Endodermal cell (in vitro differentiated cells): Measurements from ENCODE around the gene SIGLEC6. TPM values are rescaled to one million over a fixed set of nuclear protein-coding genes. Genes with fewer than 3 reads are reported as not detected.

Source experiments
- DNase-seq: peaks from one replicate; pipeline ENCODE4 v3.0.0-alpha.2; 2017
- H3K27ac ChIP-seq: 2 replicates; pipeline ENCODE4 v1.5.1; 2013; ENCODE audit warnings: mild to moderate bottlenecking, low read depth, low read length, moderate library complexity
- H3K27me3 ChIP-seq: 2 replicates; pipeline ENCODE4 v1.6.1; 2013; ENCODE audit warnings: mild to moderate bottlenecking, low read length, moderate library complexity; ENCODE audit not compliant: insufficient read depth, control insufficient read depth, poor library complexity, severe bottlenecking
- H3K36me3 ChIP-seq: 2 replicates; pipeline ENCODE4 v1.7.0; 2013; ENCODE audit warnings: mild to moderate bottlenecking, low read length, moderate library complexity; ENCODE audit not compliant: control insufficient read depth, insufficient read depth
- H3K4me1 ChIP-seq: one replicate; pipeline ENCODE4 v1.7.0; 2013; ENCODE audit warnings: low read length; ENCODE audit not compliant: control insufficient read depth, insufficient read depth
- H3K4me3 ChIP-seq: 2 replicates; pipeline ENCODE4 v1.5.1; 2013; ENCODE audit warnings: mild to moderate bottlenecking, low read length, moderate library complexity
- H3K9ac ChIP-seq: 2 replicates; pipeline ENCODE4 v1.6.1; 2013; ENCODE audit warnings: mild to moderate bottlenecking, low read length, moderate library complexity; ENCODE audit not compliant: poor library complexity, severe bottlenecking; ENCODE audit errors: extremely low read depth
- H3K9me3 ChIP-seq: 2 replicates; pipeline ENCODE4 v1.6.1; 2013; ENCODE audit warnings: mild to moderate bottlenecking, low read length, moderate library complexity; ENCODE audit not compliant: control insufficient read depth
- H3K27ac Mint-ChIP-seq: 2 replicates; pipeline ENCODE4 v1.8.0; 2020; ENCODE audit warnings: mixed read lengths
- H3K27me3 Mint-ChIP-seq: 2 replicates; pipeline ENCODE4 v1.8.0; 2021; ENCODE audit warnings: mild to moderate bottlenecking, mixed read lengths; ENCODE audit not compliant: insufficient read depth
- H3K36me3 Mint-ChIP-seq: 2 replicates; pipeline ENCODE4 v1.8.0; 2020; ENCODE audit warnings: low read depth, mixed read lengths
- H3K4me1 Mint-ChIP-seq: 2 replicates; pipeline ENCODE4 v1.8.0; 2020; ENCODE audit warnings: mixed read lengths
- H3K4me3 Mint-ChIP-seq: 2 replicates; pipeline ENCODE4 v1.8.0; 2020; ENCODE audit warnings: mild to moderate bottlenecking, moderate library complexity, mixed read lengths
- H3K9me3 Mint-ChIP-seq: 2 replicates; pipeline ENCODE4 v1.8.0; 2020; ENCODE audit warnings: mild to moderate bottlenecking, mixed read lengths
- WGBS, 2 experiments: methylation state at CpG; one replicate each; pipeline versions ENCODE4 v1.1.5 to v1.1.7; 2013; ENCODE audit warnings: missing lambda C conversion rate in 2 of 2, mixed read lengths in 1 of 2; ENCODE audit not compliant: insufficient coverage in 1 of 2, insufficient read length in 1 of 2; 5-methylcytosine and 5-hydroxymethylcytosine counted together
- total RNA-seq, 2 donors: library from RNA; stranded (reverse); fragmentation: NEBNext Ultra II Directional in 1 of 2; extraction: Animal tissue kit (Norgen Biotek cat#: 25700) in 1 of 2; gene quantifications; 2 replicates in 1 of 2; 3 replicates in 1 of 2; pipeline ENCODE4 v1.2.1, GENCODE V29; 2021
- TF ChIP-seq, protein P1 (sequence below): fragments of 200-600 bp; sonication (generic); conservative IDR thresholded peaks from 2 replicates; pipeline ENCODE4 v1.5.0; 2021; ENCODE audit warnings: antibody characterized with exemption, mild to moderate bottlenecking

SIGLEC6 gene
- total RNA-seq, 2 donors from 2014 or later = 0.26 TPM; not detected in 1

DNA sequence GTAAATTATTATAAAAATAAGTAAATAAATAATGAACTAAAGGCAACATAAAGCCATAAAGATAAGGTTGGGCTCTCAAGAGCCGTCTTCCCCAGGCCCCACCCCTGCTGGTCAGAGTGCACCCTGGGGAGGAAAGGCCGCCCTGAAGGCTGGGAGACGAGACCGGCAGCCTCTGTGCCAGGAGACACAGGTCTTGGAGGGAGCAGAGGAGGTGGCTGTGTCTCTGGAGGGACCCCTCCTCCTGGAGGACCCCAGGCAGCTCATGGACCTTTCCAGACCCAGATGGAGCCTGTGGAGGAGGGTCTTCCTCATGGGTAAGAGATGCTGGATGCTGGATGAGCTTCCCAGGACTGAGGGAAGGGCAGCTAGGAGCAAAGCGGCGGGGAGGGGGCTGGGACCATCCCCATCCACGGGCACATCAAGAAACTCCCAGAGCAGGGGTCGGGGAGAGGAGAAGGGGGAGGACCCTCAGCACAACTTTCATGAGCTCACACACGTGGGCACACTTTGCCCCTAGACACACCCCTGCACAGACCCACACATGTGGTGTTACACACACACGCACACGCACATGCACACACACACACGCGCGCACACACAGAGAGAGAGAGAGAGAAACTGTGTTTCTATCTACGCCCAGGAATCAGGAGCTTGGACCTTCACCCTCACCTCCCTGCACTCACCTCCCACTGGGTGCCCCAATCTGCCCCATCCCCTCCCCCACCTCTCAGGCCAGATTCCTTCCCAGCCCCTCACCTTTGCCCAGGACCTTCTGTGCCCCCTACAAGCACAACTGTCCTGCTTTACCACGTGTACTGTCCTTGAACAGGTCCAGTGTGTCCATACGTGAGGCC is 52.9 kb downstream of the SIGLEC6 start, which contains the start of gene CEACAM18:
CEACAM18 (plus strand) TSS at position 159 of the 854 bp plus-strand sequence.
- DNase-seq = no peak
- Histone ChIP-seq H3K27me3 (no peaks in the 10 kb centered on the region), H3K4me3 (no peak within 1 kb of the TSS), H3K27ac (no peak within 1 kb of the TSS), H3K4me1 (no peaks in the 10 kb centered on the region), H3K36me3 (no peaks in the 10 kb centered on the region), H3K9ac (no peak within 1 kb of the TSS), H3K9me3 (no peaks in the 10 kb centered on the region)
- H3K36me3 Mint-ChIP-seq = no peaks in the 10 kb centered on the region
- 61 to 76% methylated on average over 5 to 16 of the region's 17 CpGs for WGBS, 2 experiments
- no peaks in the 10 kb centered on the region for H3K4me1 Mint-ChIP-seq
- peaks cover 21% of the 10 kb centered on the region for H3K27me3 Mint-ChIP-seq
- no peaks in the 10 kb centered on the region for H3K9me3 Mint-ChIP-seq
- no peak within 1 kb of the TSS for H3K4me3 Mint-ChIP-seq
- no peak within 1 kb of the TSS for H3K27ac Mint-ChIP-seq
- TF ChIP-seq, protein P1, sequence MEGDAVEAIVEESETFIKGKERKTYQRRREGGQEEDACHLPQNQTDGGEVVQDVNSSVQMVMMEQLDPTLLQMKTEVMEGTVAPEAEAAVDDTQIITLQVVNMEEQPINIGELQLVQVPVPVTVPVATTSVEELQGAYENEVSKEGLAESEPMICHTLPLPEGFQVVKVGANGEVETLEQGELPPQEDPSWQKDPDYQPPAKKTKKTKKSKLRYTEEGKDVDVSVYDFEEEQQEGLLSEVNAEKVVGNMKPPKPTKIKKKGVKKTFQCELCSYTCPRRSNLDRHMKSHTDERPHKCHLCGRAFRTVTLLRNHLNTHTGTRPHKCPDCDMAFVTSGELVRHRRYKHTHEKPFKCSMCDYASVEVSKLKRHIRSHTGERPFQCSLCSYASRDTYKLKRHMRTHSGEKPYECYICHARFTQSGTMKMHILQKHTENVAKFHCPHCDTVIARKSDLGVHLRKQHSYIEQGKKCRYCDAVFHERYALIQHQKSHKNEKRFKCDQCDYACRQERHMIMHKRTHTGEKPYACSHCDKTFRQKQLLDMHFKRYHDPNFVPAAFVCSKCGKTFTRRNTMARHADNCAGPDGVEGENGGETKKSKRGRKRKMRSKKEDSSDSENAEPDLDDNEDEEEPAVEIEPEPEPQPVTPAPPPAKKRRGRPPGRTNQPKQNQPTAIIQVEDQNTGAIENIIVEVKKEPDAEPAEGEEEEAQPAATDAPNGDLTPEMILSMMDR = no peak

DNA sequence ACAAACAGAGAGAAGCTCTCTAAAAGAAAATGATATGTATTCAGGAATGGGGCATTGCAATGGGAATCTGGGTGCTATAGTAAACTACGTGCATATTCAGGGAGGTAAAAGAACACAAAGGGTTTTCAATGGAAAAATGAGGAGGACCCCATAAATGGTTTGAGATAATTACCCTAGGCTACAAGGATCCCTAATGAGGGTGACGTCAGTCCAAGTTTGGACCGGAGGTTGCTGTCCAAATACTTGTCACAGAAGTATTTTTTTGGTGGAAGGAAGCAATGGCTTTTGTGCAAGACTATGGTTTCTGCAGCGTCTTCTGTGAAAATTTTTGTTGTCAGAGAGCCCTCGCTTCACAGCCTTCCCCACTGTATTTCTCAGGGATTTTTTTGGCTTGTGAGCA is 54.1 kb downstream of the SIGLEC6 start:
- no peak overlapping the region for H3K27ac ChIP-seq
- H3K4me1 ChIP-seq = no peaks in the 10 kb centered on the region
- no peak overlapping the region for H3K4me3 ChIP-seq
- Mint-ChIP-seq H3K4me3 (no peak overlapping the region), H3K36me3 (no peaks in the 10 kb centered on the region), H3K9me3 (no peaks in the 10 kb centered on the region), H3K27ac (no peak overlapping the region), H3K27me3 (peaks cover 28% of the 10 kb centered on the region), H3K4me1 (no peaks in the 10 kb centered on the region)
- no peak for DNase-seq
- WGBS, 2 experiments = 74 to 78% methylated on average over 5 of the region's 5 CpGs
- H3K9ac ChIP-seq = no peak overlapping the region
- no peaks in the 10 kb centered on the region for H3K36me3 ChIP-seq
- TF ChIP-seq, protein P1 = no peak
- H3K9me3 ChIP-seq = no peaks in the 10 kb centered on the region
- H3K27me3 ChIP-seq = peaks cover 4% of the 10 kb centered on the region

DNA sequence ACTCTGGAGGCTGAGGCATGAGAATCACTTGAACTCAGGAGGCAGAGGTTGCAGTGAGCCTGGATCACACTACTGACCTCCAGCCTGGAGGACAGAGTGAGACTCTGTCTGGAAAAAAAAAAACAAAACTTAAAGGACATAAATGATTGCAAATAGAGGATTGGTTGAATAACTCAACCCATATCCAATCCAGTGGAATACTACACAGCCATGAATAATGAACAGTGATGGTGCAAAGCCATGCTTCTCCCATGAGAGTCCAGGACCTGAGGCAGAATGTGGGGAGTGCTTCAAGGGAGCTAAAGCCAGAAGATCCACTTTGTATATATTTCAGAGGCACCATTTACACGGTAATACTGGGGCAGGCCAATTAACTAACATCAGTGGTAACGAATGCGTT is 55.3 kb downstream of the SIGLEC6 start:
- Histone ChIP-seq H3K27me3 (peaks cover 5% of the 10 kb centered on the region), H3K27ac (no peak overlapping the region), H3K4me1 (no peaks in the 10 kb centered on the region), H3K9ac (no peak overlapping the region), H3K36me3 (no peaks in the 10 kb centered on the region), H3K4me3 (no peak overlapping the region), H3K9me3 (no peaks in the 10 kb centered on the region)
- no peak overlapping the region for H3K4me3 Mint-ChIP-seq
- TF ChIP-seq, protein P1 = no peak
- H3K27ac Mint-ChIP-seq = no peak overlapping the region
- H3K27me3 Mint-ChIP-seq = peaks cover 25% of the 10 kb centered on the region
- no peaks in the 10 kb centered on the region for H3K4me1 Mint-ChIP-seq
- 85 to 90% methylated on average over 3 of the region's 3 CpGs for WGBS, 2 experiments
- H3K36me3 Mint-ChIP-seq = no peaks in the 10 kb centered on the region
- no peak for DNase-seq
- H3K9me3 Mint-ChIP-seq = no peaks in the 10 kb centered on the region
